HG03025 (cell line): ENCODE measurements around the gene CDH4.
"Not testable (repeated sequence)": the region's sequence is repeated elsewhere in the genome, so short reads cannot be mapped to it uniquely, and the experiment has no call there.

Experiments used
- ATAC-seq: cut with Tn5 transposase; IDR thresholded peaks from one replicate; pipeline ENCODE4 v1.9.1; 2021; ENCODE audit warnings: mild to moderate bottlenecking, moderate library complexity; ENCODE audit not compliant: unreplicated experiment, low FRiP score

The CDH4 gene

GRCh38 chr20:61933951-61934715, 682.1 kb downstream of the CDH4 start:
- ATAC-seq, result no peak

GRCh38 chr20:61934716-61935530, 682.9 kb downstream of the CDH4 start:
- ATAC-seq, result no peak

GRCh38 chr20:61935926-61936700, 684.1 kb downstream of the CDH4 start:
- ATAC-seq, result no peak

DNA sequence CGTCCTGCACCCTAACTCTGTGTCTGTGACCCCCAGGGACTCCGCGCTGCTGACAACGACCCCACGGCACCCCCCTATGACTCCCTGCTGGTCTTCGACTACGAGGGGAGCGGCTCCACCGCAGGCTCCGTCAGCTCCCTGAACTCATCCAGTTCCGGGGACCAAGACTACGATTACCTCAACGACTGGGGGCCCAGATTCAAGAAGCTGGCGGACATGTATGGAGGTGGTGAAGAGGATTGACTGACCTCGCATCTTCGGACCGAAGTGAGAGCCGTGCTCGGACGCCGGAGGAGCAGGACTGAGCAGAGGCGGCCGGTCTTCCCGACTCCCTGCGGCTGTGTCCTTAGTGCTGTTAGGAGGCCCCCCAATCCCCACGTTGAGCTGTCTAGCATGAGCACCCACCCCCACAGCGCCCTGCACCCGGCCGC, 684.7 kb downstream of the CDH4 start:
- ATAC-seq, result no peak

DNA sequence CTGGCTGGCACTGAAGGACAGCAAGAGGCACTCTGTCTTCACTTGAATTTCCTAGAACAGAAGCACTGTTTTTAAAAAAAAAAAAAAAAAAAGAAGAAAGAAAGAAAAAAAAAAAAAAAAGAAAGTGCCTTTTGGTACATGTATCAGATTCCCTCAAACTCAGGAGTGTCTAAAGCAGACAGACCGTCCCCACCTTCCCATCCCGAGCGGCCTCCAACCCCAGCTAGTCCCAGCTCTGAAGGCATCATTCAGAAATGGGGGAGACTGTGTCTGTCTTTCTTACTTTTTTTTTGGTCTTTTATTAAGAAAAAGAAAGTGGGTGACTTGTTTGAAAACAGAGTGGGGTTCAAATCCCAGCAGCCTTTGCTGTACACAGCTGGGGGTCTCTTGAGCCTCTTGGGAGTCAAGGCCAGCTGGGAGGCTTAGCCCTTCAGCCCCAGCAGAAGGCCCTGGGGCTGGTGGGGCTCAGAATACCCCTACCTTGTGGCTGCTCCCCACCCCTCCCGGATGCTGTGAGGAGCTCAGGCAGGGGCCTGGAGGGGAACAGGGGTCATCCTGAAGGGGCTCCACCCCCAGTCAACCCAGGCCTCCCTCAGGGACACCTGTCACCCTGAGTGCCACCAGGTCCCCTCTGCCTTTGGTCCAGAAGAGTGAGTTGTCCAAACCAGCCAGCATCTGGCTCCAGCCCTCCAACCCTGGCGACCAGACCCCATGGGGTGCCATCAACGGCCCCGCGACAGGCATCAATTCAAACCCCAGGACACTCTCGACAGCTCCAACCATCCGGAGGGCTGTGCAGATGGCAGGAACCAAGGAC, 685.3 kb downstream of the CDH4 start:
- no peak for ATAC-seq

GRCh38 chr20:61937963-61938838, 686.1 kb downstream of the CDH4 start:
- ATAC-seq, result no peak

- no peak for ATAC-seq
Observed at GRCh38 chr20:61938839-61939690, 687.0 kb downstream of the CDH4 start.

DNA sequence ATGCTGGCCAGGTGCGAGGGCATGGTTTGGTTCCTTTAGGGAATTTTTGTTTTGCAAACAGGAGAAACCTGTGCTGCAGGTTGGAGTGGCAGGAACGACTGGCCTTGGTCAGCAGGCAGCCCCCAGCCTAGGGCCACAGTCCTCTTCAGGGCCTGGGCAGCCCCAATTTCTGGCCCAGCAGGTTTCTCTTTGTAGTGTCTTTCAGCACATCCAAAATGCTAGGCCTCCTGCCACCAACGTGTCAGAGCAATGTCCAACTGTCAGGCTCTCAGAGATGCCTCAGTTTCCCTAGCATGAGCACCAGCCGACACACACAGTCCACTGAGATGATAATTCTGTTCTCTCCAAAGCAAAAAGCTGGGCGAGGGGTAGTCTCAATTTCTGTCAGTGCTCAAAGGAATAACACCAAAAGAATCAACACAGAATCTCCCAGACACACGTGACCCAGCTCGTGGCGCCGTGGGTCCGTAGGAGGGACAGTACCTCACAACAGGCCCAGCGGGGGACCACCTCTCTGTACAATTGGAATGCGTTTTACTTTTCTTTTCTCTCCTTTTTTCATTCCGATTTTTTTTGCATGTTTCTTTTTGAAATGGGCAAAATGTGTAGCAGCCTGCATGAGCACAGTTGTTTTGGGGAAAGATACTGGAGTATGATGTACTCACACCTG, 687.8 kb downstream of the CDH4 start:
- ATAC-seq, result no peak

DNA sequence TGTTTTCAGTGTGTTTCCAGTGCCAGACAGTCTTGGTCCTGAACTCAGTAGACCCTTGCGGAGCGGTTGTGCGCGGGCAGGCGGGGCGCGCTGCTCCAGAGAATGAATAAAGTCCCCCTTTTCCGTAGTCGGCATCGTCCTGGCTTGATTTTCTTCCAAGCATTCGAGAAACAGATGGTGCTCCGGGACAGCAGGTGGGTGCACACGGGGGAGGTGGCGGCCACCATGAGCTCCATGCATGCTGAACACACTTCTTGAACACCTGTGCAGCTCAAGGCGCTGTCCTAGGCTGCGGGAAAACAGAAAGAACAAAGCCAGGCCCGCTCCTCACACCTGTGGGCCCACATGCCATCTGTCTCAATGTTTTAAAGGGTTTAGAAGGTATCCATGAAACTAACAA, 688.4 kb downstream of the CDH4 start:
- ATAC-seq, result no peak

DNA sequence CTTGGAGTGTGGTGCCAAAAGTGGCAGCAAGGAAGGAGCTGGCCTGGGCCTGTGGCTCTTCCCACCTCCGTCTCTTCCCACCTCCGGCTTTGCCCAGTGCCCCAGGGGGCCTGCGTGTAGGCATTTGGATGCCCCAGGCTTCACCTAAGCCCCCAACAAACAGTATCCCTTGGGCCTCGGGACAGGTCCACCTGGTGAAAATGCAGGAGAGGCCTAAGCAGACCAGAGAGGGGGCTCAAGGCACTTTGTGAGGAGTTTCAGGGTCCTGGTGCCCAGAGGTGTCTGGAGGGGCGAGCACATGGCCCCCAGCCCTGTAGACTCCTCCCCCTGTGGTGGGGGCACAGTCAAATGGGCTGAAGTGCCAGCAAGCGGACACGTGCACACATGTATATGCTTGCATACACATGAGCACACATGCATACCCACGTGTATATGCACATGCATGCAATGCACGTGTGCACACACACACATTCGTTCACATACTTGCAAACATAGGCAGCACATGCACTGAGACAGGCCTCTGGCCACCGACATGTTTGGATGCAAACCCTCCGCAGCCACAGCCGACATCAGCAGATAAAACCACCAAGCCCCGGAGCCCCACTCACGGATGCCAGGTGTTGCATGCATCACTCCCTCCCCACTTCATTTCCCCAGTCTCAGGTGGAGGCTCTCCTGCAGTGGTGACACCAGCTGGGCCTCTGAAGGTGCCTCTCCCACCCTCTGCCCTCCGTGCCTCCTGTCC, 689.1 kb downstream of the CDH4 start:
- no peak for ATAC-seq

DNA sequence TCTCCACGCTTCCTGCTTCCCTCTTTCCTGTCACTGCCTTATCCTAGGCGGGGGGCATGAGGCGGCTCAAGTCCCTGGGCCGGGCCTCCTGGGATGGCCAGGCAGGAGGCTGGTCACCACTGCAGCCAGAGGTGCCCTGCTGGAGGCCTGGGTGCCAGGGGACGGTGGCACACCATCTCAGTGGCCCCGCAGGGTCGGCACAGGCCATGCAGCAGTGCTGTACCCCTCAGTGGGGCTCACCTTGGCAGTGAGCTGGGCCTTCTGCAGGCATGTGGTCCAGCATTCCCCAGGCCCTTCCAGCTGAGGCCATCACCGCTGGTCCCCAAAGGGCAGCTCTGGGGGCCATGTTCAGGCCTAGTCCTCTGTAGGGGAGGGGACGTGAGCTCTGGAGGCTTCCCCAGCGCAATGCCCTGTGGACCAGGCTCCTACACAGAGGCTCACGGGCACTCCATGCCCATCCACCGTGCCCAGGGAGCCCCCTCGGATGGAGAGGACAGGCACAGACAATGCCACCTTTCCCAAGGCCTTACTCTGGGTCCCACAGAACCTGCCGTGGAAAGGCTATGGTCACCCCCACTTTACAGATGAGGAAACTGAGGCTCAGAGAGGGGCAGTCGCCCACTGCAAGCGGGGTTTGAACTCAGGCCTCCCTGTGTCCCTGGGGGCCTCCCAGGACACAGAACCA, 689.8 kb downstream of the CDH4 start:
- no peak for ATAC-seq

DNA sequence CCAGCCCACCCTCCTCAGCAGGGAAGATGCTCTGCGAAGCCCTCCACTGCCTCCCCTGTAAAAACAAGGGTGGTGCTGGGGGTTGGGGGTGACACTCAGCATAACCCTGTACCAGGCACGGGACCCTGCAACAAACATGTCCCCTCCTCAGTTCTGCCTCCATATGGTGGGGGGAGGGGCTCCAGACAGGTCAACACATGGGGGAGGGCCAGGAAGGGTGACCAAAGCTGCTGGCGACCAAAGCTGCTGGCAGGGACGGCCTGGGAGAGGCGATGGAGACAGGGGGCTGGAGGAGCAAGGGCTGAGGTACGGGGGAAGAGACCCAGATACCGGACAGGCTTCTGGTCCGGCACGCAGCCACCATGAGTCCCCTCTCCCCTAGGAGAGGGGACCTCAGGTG, 690.5 kb downstream of the CDH4 start:
- ATAC-seq, result no peak

DNA sequence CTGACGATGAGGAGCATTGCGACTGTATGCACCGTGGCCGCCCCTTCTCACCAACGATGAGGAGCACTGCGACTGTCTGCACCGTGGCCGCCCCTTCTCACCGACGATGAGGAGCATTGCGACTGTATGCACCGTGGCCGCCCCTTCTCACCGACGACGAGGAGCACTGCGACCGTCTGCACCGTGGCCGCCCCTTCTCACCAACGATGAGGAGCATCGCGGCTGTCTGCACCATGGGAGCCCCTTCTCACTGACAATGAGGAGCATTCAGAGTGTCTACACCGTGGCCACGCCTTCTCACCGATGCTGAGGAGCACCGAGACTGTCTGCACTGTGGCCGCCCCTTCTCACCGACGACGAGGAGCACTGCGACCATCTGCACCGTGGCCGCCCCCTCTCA, 692.9 kb downstream of the CDH4 start:
- not testable (repeated sequence) for ATAC-seq

- ATAC-seq, result not testable (repeated sequence)
Observed at GRCh38 chr20:61945495-61945894, 693.4 kb downstream of the CDH4 start.

- not testable (repeated sequence) for ATAC-seq
Observed at GRCh38 chr20:61948056-61948455, 696.0 kb downstream of the CDH4 start.

DNA sequence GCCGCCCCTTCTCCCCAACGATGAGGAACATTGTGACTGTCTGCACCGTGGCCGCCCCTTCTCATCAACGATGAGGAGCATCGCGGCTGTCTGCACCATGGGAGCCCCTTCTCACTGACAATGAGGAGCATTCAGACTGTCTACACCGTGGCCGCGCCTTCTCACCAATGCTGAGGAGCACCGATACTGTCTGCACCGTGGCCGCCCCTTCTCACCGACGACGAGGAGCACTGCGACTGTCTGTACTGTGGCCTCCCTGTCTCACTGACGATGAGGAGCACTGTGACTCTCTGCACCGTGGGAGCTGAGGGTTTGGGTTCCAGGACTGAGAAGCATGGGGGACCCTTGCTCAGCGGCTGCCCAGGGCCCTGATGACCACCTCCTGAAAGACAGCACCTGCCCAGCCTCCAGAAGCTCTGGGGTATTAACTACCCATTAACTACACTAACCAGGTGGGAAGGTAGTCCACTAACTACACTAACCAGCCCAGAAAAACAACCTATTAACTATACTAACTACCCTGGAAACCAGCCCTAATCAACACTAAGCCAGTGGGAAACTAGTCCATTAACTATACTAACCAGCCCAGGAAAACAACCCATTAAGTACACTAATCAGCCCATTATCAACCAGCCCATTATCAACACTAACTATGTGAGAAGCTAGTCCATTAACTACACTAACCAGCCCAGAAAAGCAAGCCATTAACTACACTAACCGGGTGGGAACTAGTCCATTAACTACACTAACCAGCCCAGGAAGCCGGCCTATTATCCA, 696.7 kb downstream of the CDH4 start:
- ATAC-seq, result no peak
